Measurements from ENCODE around the gene ELOVL4.
A peak's percentile ranks its signal among the peaks of the same experiment; 100 is the strongest.

The ELOVL4 gene

GRCh38 chr6:79911992-79912391, 35.4 kb downstream of the ELOVL4 start:
- DNase-seq, result no peak

DNA sequence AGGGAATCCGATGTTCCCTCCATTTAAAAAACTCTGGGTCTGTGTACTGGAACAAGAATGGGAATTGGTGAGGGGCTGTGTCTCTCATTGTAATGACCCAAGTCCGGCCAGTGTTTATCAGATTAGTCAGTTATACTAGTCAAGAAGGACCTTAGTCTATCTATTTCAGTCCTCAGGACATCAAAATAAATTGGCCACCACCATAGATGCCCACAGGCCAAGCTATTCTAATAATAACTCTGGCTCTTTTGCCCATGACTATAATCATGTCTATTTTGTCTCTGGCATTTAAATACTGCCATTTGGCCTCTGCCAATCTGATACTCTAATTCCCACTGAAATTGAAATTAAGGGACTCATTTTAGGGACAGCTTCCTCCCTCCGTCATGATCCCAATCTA, 37.8 kb downstream of the ELOVL4 start:
- no peak for DNase-seq

- no peak for DNase-seq
Observed at GRCh38 chr6:79902046-79902445, 45.3 kb downstream of the ELOVL4 start.

DNA sequence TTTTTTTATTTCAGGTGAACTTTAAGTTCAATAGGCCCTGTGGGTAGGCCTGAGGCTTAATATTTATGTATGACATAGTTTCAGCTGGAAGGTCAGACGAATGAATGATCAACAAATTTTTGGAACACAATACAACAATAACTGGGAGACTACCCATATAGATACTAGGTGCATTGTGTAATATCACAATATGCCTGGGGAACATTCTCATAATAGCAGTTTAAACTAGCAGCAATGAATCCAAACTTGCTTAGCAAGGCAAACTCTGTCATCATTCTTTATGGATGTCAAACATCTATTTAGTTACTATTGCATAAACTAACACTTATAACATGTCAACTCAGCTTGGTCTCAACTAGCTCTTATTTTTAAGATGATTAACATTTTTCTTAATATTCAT, 49.3 kb downstream of the ELOVL4 start:
- no peak for DNase-seq

DNA sequence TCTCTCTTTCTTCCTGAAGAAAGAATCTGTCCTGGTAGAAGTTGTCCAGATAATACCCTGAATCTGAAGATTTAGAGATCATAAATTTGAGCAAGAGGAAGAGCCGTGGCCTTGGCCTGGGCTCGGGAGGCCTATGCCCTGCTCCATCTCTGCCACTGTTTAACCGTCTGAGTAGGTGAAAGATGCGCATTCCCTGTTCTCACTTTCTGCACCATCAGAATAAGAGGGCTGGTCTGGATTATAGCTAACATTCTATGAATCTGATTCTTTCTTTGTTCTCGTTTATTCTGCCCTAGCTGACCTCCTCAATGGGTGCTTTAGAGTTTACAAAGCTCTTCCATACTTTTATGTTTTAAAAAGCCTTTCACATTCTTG, 51.3 kb downstream of the ELOVL4 start:
- no peak for DNase-seq

- no peak for DNase-seq
Observed at GRCh38 chr6:79895382-79896074, 51.8 kb downstream of the ELOVL4 start.

DNA sequence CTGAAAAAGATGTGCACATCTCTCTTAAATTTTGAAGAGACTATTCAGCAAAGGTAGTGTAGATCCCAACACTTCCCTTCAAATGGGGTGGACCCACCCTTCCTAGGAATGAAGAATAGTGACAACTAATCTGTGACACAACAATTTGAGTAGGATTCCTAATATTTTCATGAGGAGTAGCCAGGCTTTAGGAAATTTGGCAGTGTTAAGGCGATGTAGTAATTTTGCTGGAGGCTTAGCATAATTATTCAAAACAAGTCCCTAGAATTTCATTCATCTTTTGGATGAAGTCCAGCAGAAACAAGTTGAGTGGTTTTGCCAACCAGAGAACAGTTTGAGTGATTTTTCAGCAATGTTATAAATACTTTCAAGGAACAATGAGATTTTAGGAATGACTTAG, 52.4 kb downstream of the ELOVL4 start:
- DNase-seq, result no peak

GRCh38 chr6:79888587-79888986, 58.8 kb downstream of the ELOVL4 start:
- no peak for DNase-seq

GRCh38 chr6:79878142-79878748, 69.1 kb downstream of the ELOVL4 start:
- no peak for DNase-seq

- no peak for DNase-seq
Observed at GRCh38 chr6:79874531-79875134, 72.7 kb downstream of the ELOVL4 start.

GRCh38 chr6:79872986-79873385, 74.4 kb downstream of the ELOVL4 start:
- DNase-seq, result no peak

DNA sequence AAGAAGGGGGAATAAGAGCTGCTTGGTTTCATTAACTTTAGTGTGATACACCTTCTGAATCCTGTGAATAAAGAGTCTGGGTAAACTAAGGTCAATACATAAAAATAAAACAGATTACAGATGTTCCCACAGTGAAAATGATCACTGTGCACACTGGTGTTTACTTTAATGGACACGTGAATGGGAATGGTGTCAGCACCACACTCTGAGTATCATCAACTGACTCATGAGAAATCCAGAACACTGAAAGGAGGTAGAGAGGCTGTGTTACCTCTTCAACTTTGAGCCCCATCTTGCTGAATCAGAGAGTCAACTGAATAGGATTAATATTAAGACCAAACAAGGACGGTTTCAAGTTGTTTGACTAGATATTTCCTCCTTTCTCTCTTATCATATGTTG, 75.0 kb downstream of the ELOVL4 start:
- DNase-seq, result no peak

DNA sequence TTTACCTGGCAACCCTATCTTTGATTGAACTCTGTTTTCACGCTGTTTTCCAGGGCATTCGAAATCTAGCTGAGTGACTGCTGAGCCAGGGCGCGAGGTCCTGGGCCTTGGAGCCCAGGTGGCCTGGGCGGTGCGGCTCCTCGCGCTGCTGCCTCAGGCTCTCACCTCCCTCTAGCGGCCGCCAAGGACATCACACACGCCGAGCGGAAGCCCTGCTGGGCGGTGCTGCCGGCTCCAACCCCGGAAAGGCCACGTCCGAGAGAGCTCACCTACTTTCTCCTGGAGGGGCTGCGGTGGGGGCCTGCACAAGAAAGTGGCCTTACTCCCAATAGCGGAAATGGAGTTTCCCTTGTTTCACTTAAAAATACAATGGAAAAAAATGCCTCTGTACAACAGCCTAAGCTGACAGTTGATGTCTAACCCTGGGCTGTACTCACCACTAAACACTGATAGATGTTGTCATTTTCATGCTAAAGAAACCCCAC, 77.7 kb downstream of the ELOVL4 start:
- peak; percentile 83 to 85 for DNase-seq

GRCh38 chr6:79869184-79869583, 78.2 kb downstream of the ELOVL4 start:
- DNase-seq, result no peak

DNA sequence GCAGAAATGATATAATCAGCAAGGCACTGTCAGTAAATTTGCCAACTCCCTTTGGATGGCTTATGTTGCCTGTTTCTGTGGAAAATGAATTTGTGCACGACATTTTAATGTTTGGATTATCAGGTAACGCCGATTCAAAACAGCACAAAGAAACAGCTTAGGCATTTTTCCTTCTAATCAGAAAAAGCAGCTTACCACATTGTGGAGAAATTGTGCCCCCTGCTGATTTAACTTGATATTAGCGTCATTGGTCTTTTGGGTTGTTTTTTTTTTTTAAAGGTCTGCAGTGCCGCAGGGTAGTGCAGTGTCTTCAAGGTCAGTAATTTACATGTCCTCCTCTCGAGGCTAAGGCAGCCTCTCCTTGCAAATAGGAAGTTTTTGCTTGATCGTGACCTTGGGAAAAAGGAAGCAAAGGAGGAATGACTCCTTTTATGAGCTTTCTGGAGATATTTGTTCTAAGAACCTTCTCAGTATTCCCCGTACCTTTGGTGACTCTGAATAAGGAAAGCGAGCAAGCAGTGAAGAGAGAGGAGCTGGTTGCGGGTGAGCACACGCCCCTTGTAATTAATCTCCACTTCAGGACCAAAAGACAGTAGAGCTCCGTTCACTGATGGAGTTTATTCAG, 79.1 kb downstream of the ELOVL4 start:
- DNase-seq, result peak in 1 of 2 donors; percentile 29

Data from stimulated activated CD4-positive, alpha-beta T cell treated with anti-CD3 and anti-CD28 coated beads, Interleukin-2, amount 100 ng/mL, for 24 hours (primary cell).